GM19193 (cell line): ENCODE results near the gene S100A10.

Source experiments
- POLR2A ChIP-seq: IDR thresholded peaks from 4 replicates; pipeline ENCODE4 v1.6.1; 2011; ENCODE audit not compliant: insufficient read depth, insufficient read length; ENCODE audit errors: extremely low read depth

Gene S100A10

DNA sequence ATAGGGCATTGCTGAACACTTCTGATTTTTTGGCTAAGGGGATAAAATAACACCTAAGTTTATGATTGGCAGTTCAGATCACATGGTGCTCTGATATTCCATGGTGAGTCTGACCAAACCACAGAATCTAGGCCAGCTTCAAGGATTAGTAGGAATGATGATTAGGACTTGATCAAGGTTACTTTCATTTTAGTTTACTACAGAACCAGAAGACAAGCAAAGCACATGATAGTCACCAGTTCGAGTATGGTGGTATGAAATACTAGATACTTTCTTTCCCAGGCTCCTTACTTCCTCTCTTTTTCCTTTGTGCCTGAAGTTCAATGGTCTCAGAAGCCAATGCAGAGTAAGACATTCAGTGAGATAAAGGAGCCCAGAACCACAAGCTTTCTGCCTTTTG lies 26.6 kb downstream of the S100A10 start:
- TF ChIP-seq POLR2A = no peak

DNA sequence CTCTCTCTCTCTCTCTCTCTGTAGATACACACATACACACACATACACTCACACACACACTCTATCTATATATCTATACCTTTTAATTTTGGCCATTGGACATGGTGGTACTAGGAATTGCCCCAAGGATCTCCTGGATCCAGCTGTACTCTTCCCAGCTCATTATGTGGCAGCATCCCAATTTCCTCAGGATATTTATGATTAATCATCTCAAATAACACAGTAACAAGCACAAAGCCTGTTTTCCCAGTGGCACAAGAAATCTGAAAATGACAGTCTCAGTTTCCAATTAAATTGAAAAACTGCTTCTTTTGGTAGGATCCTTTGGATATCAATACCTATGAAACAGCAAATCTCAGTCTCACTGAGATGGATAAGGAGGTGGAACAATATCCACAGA lies 27.6 kb downstream of the S100A10 start:
- no peak for TF ChIP-seq POLR2A

DNA sequence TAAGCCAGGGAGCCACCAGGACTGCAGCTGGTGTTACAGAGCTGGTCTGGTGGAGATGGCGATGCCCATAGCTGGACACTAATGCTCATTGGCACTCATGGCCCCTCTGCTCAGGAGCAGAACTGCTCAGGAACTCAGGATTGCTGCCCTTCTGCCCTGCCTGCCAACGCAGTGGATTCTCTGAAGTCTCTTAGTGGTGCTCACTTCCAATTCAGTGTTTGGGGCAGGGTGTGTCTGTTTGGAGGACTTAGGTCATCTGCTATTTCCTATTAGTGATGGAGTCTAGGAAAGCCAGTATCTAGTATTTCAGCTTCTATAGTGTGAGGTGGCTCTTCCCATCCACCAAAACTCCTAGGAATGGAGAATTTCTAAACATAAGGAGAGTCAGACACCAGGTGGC lies 29.1 kb downstream of the S100A10 start:
- no peak for TF ChIP-seq POLR2A

DNA sequence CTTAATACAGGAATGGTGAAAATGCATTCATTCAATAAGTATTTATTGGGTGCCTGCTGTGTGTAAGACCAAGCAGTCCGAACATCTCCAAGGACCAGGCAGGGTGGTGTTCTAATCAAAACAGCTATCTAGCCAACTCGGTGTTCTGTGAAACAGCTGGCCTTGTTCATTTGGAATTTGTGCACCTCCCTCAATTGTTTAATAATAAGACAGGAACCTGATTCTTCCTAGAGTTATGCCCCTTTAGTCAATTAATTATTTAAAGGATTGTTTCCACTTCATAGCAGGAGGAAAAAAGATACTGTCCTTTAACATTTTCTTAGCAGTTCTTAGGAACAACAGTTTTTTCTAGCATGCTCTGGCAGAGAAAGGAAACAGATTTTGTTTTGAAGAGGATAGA lies 30.4 kb downstream of the S100A10 start:
- TF ChIP-seq POLR2A = no peak

DNA sequence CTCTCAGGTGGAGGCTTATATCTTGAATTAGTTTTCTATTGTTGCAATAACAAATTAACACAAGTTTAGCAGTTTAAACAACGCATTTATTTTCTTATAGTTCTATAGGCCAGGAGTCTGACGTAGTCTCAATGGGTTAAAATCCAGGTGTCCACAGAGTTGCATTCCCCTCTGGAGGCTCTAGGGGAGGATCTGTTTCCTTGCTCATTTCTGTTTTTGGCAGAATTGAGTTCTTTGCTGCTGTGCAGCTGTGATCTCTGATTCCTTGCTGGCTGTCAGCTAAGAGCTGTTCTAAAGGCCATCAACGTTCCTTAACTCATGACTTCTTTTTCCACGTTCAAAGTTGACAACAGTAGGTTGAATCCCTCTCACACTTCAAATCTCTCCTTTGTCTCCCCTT lies 31.8 kb downstream of the S100A10 start:
- no peak for TF ChIP-seq POLR2A

DNA sequence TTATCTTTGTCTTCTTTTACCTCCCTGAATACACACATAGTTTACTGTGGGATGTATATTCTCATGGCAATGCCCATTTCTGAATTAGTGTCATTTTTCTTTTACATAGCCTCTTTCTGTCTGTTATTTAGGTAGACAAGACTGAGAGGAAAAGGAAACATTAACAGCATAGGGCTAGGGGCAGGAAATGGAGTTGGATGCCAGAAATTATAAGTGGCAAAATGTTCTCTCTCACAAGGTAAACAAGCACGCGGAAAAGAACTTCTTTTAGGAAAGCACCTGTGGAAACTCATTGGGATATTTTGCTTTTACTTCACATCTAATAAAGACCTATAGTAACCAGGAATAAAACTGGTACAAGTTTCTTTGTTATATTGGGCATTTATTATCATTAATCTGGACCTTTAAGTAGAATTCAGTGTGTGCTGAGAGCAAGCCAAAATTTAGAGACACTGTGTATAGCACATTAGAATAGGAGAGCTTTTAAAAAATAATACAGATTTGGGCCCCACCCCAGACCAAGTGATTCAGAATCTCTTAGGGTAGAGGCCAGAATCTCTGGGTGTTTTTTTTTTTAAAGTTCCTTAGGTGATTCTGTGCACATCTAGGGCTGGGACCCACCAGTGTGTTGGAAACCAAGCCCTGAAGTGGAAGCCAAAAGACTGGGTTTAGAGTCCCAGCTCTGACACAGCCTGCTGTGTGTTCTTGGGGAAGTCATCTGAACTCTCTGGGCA lies 32.7 kb downstream of the S100A10 start:
- no peak for TF ChIP-seq POLR2A

DNA sequence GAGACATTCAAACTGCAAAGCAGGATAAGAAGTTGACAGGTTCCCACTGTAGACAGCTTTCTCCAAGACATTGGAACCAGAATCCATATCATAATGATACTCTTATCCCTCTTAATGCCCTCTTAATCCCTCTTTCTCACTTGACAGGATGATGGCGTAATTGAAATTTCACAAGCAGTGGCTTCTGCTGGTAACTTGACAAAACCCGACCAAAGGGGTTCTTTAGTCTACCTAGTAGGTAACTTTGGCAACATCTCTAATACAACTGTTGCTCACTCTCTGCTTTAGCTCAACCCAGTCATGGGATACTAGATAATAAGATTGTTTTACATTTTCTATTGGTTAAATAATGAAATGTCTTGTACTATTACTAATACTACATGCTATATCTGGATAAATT lies 34.7 kb downstream of the S100A10 start:
- no peak for TF ChIP-seq POLR2A

DNA sequence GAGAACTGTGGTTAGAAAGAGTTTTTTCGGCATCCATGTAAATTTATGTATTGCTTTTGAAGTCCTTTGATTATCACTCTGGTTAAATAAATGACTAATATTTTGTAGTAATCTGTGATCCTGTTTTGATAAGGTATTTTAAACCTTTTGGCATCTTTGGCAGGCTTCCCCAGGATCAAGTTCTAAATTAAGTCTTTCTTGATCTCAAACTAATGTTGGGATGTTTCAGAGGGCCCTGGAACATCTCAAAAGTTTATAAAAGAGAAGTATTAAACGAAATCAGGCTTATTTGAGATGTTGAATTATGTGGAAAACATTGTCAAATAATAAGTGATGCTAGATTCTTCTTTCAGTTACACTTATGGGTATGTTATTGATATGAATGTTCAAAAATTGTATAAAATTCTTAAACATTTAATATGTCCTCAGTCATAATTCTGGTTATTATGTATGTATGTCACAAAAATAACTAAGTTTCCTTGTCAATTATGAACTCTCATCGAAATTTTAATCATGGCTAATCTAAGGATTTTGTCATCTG lies 36.6 kb downstream of the S100A10 start:
- TF ChIP-seq POLR2A = no peak

DNA sequence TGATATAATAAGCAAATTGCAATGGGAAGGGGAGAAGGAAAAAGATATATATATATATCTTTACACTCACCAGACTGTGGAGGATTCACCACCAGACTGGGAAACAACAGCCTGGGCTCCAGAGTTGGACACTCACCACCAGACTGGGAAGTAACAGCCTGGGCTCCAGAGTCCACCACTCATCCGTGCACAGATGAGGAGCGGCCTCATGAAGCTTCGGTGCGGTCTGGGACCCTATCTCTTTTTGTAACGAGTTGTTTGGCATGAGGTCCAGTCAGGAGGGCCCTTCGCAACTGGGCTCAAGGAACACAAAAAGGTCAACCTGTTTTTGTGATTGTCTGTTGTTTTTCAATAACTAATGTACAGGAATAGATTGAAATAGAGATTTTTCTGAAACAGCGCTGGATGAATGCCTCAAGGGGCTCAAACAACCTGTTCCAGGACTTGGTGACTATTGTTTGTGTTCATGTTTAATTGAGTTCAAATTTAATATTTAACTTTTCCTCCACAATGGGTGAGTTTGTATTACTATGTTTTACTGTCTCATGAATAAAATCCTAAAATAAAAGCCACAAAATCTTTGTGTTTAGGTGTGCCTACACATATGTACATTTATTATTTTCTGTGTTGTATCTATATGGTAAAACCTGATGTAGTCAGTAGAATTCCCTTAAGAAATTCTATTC lies 40.1 kb downstream of the S100A10 start:
- TF ChIP-seq POLR2A = no peak

DNA sequence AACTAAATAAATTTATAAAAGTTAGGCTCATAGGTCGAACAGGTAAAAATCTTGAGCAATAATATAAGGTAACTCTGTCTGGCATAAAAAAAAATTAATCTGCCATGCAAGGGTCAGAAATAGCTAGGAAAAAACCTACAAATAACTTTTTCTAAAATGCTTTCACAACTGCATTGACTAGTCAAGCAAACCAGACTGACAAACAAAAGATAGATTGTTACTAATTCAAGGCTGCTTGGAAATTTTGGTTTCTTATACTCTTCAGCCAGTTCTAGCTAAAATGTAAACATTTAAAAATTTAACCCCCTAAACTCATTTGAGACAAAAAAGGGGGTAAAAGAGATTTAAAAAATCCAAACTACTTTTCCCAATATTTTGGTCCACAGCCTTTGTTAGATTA lies 40.8 kb downstream of the S100A10 start:
- TF ChIP-seq POLR2A = no peak

DNA sequence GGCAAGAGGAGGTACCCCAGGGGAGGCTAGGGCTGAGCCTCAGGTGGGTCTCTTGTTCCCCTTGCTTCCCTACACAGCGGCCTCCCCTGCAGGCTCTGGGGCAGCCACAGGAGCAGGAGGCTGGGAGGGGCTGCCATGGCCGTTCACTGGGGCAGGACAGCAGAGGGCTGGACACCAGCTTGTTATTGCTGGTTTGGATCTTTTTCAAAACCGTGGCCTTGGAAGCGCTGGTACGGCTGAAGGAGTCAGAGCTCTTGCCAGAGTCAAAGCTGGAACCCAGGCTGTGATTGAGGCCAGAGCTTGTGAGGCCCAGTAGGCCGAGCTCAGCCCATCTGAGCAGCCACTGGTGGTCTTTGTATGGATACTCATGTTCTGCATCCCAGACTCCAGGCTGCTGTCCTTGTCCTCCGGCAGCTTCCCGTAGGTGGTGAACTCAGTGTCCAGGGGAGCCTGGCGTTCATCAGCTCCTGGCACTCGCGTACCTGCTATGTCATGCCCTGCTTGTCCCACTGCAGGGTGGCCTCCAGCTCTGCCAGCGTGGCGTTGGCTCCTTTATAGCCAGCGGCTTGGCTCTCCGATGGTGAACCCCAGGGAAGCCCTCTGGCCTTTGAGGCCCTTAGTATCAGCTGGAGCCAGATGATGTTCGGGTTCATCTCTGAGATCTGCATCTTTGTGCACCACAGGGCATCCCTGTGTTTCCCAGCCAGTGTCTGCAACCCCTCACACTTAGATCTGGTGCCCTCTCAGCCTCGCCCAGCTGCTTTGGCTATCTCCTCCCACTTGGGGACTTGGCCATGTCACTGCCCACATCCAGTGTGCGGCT lies 44.1 kb downstream of the S100A10 start:
- no peak for TF ChIP-seq POLR2A

DNA sequence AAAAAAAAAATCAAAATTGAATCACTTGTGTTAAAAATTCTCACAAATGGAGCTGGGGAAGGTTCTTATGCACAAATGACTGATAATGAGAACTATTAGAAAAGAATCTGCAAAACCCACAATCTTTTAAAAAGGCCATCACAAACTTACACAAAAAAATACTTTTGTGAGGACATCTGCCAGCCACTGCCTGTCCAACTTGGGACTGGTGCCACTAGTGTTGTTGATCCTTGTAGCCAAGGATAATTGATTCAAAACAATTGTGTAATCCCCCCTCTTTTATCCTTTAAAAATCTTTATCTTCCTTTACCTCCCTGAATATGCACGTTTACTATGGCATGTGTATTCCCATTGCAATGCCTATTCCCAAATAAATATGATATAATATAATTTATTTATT lies 45.2 kb downstream of the S100A10 start:
- no peak for TF ChIP-seq POLR2A

DNA sequence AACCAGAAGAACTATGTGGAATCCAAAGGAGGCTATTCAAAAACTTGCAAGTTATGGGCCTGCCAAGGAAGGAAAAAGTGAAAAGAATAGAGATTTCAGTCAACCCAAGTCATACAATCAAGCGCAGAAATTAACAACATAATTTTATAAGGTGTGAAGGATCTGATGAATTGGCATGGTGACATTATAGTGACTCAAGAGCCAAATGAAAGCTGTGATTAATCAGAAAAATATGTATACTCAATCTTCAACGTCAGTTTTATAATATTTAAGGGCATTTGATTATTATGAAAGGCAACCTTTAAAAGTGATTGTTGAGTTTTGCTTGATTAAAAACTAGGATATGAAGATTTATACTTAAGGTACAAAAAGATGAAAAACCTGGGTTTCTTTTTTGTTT lies 46.5 kb downstream of the S100A10 start:
- no peak for TF ChIP-seq POLR2A

DNA sequence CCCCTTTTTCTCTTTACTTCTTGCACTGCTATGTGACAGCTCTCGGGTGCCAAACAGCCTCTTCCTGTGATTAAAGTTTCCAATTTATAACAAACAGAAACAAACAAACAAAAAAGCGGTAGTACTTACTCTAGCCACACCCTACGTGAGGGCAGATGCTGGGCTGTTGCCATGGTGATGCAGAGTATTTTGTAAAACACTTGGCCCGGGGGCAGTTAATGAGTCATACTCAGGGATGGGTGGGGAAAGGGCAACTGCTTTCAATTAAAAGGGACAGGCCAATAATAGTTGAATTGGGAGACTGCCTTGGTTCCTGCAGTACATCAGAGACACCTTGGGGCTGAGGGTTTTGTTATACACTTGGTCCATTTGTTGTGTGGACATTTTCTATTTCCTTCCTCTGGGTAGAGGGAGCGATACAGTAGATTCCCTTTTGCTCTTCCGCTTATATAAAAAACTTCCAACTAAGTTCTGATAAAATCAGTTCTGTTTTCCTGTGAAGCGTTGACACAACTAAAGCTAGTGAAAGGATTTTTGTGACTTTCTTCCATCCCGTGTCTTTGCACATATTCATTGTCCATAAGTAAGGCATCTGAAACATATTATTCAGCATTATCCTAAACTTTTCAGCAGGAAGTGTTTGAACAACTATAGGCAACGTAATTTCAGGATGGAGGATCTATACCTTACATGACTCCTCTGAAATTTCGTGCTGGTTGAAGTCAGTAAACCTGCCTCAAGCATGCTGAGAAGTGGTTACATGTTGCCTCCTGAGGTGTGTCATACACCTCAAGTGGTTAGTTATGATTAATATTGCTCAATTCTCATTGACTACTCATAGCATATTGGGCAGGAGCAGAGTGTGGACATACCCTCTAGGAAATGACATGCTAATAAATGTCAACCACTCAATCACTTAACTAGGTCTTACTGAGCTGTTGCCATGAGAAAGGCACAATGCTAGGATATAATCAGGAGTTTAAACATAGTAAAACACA lies 47.6 kb downstream of the S100A10 start:
- no peak for TF ChIP-seq POLR2A
